Calu3 (cell line): ENCODE results near the gene TMEM86A. TPM values are rescaled to one million over a fixed set of nuclear protein-coding genes. Genes with fewer than 3 reads are reported as not detected.
"Not testable (repeated sequence)": the region's sequence is repeated elsewhere in the genome, so short reads cannot be mapped to it uniquely, and the experiment has no call there.

Experiments
- BruUV-seq: library from RNA; stranded (reverse); fragments of 400-500 nt; replicated peaks from 2 replicates; lab custom pipeline; 2021; lab: Mats Ljungman, UMichigan
- CTCF ChIA-PET: fragments of 300-600 bp; sonication (Branson Sonifier 250); formaldehyde crosslinking; loops from one replicate; lab custom pipeline; 2022; ENCODE audit warnings: antibody characterized with exemption; lab: Charles Lee
- DNase-seq: peaks from one replicate; pipeline ENCODE4 v3.0.0; 2022
- H3K27ac Mint-ChIP-seq: one replicate; pipeline ENCODE4 v1.8.0; 2022; ENCODE audit warnings: mixed read lengths; ENCODE audit not compliant: unreplicated experiment
- H3K27me3 Mint-ChIP-seq: one replicate; pipeline ENCODE4 v1.8.0; 2022; ENCODE audit warnings: mixed read lengths; ENCODE audit not compliant: unreplicated experiment
- H3K36me3 Mint-ChIP-seq: one replicate; pipeline ENCODE4 v1.8.0; 2022; ENCODE audit warnings: mild to moderate bottlenecking, moderate library complexity, mixed read lengths; ENCODE audit not compliant: insufficient read depth, unreplicated experiment
- H3K4me1 Mint-ChIP-seq: one replicate; pipeline ENCODE4 v1.8.0; 2022; ENCODE audit warnings: mild to moderate bottlenecking, low read depth, mixed read lengths; ENCODE audit not compliant: unreplicated experiment
- H3K4me3 Mint-ChIP-seq: one replicate; pipeline ENCODE4 v1.8.0; 2022; ENCODE audit warnings: mild to moderate bottlenecking, low read depth, moderate library complexity, mixed read lengths; ENCODE audit not compliant: unreplicated experiment
- H3K9me3 Mint-ChIP-seq: one replicate; pipeline ENCODE4 v1.8.0; 2022; ENCODE audit warnings: low read depth, mixed read lengths; ENCODE audit not compliant: unreplicated experiment
- CTCF ChIP-seq: fragments of 200-600 bp; IDR thresholded peaks from one replicate; pipeline ENCODE4 v1.8.0; 2022; ENCODE audit warnings: antibody characterized with exemption; ENCODE audit not compliant: unreplicated experiment
- intact Hi-C: fragments of 100-400 bp; cut with micrococcal nuclease; formaldehyde crosslinking; loops from one replicate; pipeline ENCODE4 v1.10.0; 2022; ENCODE audit not compliant: unreplicated experiment
- total RNA-seq: library from RNA; stranded (reverse); gene quantifications from 2 replicates; pipeline ENCODE4 v1.2.3, GENCODE V29; 2022

The TMEM86A gene
- total RNA-seq, 1 experiment from 2014 or later: 8.8 TPM

GRCh38 chr11:18676803-18677202 lies 21.8 kb upstream of the TMEM86A start:
- Mint-ChIP-seq H3K27ac (no peak overlapping the region), H3K9me3 (no peaks in the 10 kb centered on the region), H3K4me3 (no peak overlapping the region), H3K27me3 (no peaks in the 10 kb centered on the region), H3K36me3 (no peaks in the 10 kb centered on the region), H3K4me1 (peaks cover 8% of the 10 kb centered on the region)
- DNase-seq: no peak
- intact Hi-C loops: no loop called here
- CTCF ChIA-PET: interaction anchor here (0.6 to 0.7 kb wide), 2 partner anchors 103 to 252 kb away, joined by 3 to 4 read pairs; no protein-coding TSS in a partner anchor
- no peak for TF ChIP-seq CTCF
- no TSS peak for BruUV-seq

GRCh38 chr11:18677560-18677959 lies 21.0 kb upstream of the TMEM86A start:
- intact Hi-C loops: no loop called here
- DNase-seq: no peak
- TF ChIP-seq CTCF: no peak
- no peak overlapping the region for H3K4me3 Mint-ChIP-seq
- peaks cover 8% of the 10 kb centered on the region for H3K4me1 Mint-ChIP-seq
- H3K27me3 Mint-ChIP-seq: no peaks in the 10 kb centered on the region
- H3K27ac Mint-ChIP-seq: no peak overlapping the region
- no TSS peak for BruUV-seq
- no peaks in the 10 kb centered on the region for H3K36me3 Mint-ChIP-seq
- no peaks in the 10 kb centered on the region for H3K9me3 Mint-ChIP-seq
- CTCF ChIA-PET: interaction anchor here (0.7 kb wide), 1 partner anchor 218 kb away, joined by 3 read pairs; no protein-coding TSS in a partner anchor

- H3K27ac Mint-ChIP-seq, intact Hi-C loops, H3K36me3 Mint-ChIP-seq: not testable (repeated sequence)
Observed at GRCh38 chr11:18681949-18682348, 16.6 kb upstream of the TMEM86A start.

GRCh38 chr11:18682466-18682865 lies 16.1 kb upstream of the TMEM86A start:
- CTCF ChIA-PET: no interaction called here

More at GRCh38 chr11:18681949-18682348, 16.6 kb upstream of the TMEM86A start:
- H3K4me1 Mint-ChIP-seq, BruUV-seq, H3K27me3 Mint-ChIP-seq, DNase-seq, H3K4me3 Mint-ChIP-seq, CTCF ChIA-PET, H3K9me3 Mint-ChIP-seq: not testable (repeated sequence)

More at GRCh38 chr11:18682466-18682865, 16.1 kb upstream of the TMEM86A start:
- no peaks in the 10 kb centered on the region for H3K9me3 Mint-ChIP-seq
- H3K4me1 Mint-ChIP-seq: no peaks in the 10 kb centered on the region
- TF ChIP-seq CTCF: no peak
- H3K27me3 Mint-ChIP-seq: no peaks in the 10 kb centered on the region
- no TSS peak for BruUV-seq
- H3K4me3 Mint-ChIP-seq: no peak overlapping the region
- H3K27ac Mint-ChIP-seq: no peak overlapping the region
- DNase-seq: no peak
- no peaks in the 10 kb centered on the region for H3K36me3 Mint-ChIP-seq
- intact Hi-C loops: no loop called here
